Mesendoderm (in vitro differentiated cells): Measurements from ENCODE around the gene AP3B2.

Source experiments
- DNase-seq: peaks from one replicate; pipeline ENCODE4 v3.0.0; 2013
- H2AK5ac ChIP-seq: 2 replicates; pipeline ENCODE4 v1.6.1; 2013; ENCODE audit warnings: low read length, inconsistent platforms
- H2BK120ac ChIP-seq: 2 replicates; pipeline ENCODE4 v1.6.1; 2013; ENCODE audit warnings: low read depth, mild to moderate bottlenecking, low read length, moderate library complexity, mixed read lengths
- H2BK15ac ChIP-seq: replicated peaks from 2 replicates; pipeline ENCODE4 v1.6.1; 2013; ENCODE audit warnings: low read depth, mild to moderate bottlenecking, moderate library complexity
- H2BK5ac ChIP-seq: 2 replicates; pipeline ENCODE4 v1.6.1; 2013; ENCODE audit warnings: low read length, inconsistent platforms
- H3K18ac ChIP-seq: 2 replicates; pipeline ENCODE4 v1.6.1; 2013; ENCODE audit warnings: mild to moderate bottlenecking, low read length, mixed read lengths
- H3K23ac ChIP-seq: one replicate; pipeline ENCODE4 v1.6.1; 2013; ENCODE audit warnings: low read length
- H3K27ac ChIP-seq: 2 replicates; pipeline ENCODE4 v1.5.1; 2013; ENCODE audit warnings: low read depth, mild to moderate bottlenecking, inconsistent platforms, low read length, moderate library complexity
- H3K27me3 ChIP-seq: 2 replicates; pipeline ENCODE4 v1.6.1; 2013; ENCODE audit warnings: low read length, control low read depth, mild to moderate bottlenecking, inconsistent platforms; ENCODE audit not compliant: insufficient read depth, poor library complexity
- H3K36me3 ChIP-seq: 2 replicates; pipeline ENCODE4 v1.6.1; 2013; ENCODE audit warnings: low read length, inconsistent platforms; ENCODE audit not compliant: control insufficient read depth, insufficient read depth
- H3K4ac ChIP-seq: one replicate; pipeline ENCODE4 v1.6.1; 2013; ENCODE audit warnings: low read depth, mild to moderate bottlenecking, low read length, moderate library complexity
- H3K4me1 ChIP-seq: 2 replicates; pipeline ENCODE4 v1.6.1; 2013; ENCODE audit warnings: low read depth, low read length, inconsistent platforms; ENCODE audit not compliant: control insufficient read depth
- H3K4me2 ChIP-seq: 2 replicates; pipeline ENCODE4 v1.6.1; 2013; ENCODE audit warnings: low read length
- H3K4me3 ChIP-seq: 2 replicates; pipeline ENCODE4 v1.5.1; 2013; ENCODE audit warnings: mild to moderate bottlenecking, low read length
- H3K56ac ChIP-seq: one replicate; pipeline ENCODE4 v1.6.1; 2013; ENCODE audit warnings: low read length
- H3K79me1 ChIP-seq: 2 replicates; pipeline ENCODE4 v1.6.1; 2013; ENCODE audit warnings: low read length, inconsistent platforms
- H3K79me2 ChIP-seq: 2 replicates; pipeline ENCODE4 v1.6.1; 2013; ENCODE audit warnings: mild to moderate bottlenecking, low read length; ENCODE audit not compliant: control insufficient read depth, insufficient read depth
- H3K9ac ChIP-seq: 2 replicates; pipeline ENCODE4 v1.6.1; 2013; ENCODE audit warnings: low read length, inconsistent platforms
- H4K5ac ChIP-seq: one replicate; pipeline ENCODE4 v1.6.1; 2013; ENCODE audit warnings: low read length
- H4K8ac ChIP-seq: one replicate; pipeline ENCODE4 v1.6.1; 2013; ENCODE audit warnings: low read depth, mild to moderate bottlenecking, control low read depth, low read length, moderate library complexity
- WGBS: extraction: QIAGEN DNeasy Blood & Tissue Kit; methylation state at CpG from one replicate; pipeline ENCODE4 v1.1.7; 2013; ENCODE audit warnings: low lambda C conversion rate, missing lambda C conversion rate; ENCODE audit not compliant: insufficient coverage; ENCODE audit errors: extremely low coverage; 5-methylcytosine and 5-hydroxymethylcytosine counted together

The AP3B2 gene

GRCh38 chr15:82680200-82681102 is 29.2 kb downstream of the AP3B2 start:
- no peak overlapping the region for H2AK5ac ChIP-seq
- H3K4me3 ChIP-seq: peak overlapping the region; percentile 56
- peak overlapping the region; percentile 45 for H2BK5ac ChIP-seq
- H2BK120ac ChIP-seq: no peak overlapping the region
- no peaks in the 10 kb centered on the region for H3K79me1 ChIP-seq
- no peaks in the 10 kb centered on the region for H3K79me2 ChIP-seq
- H3K4me1 ChIP-seq: peaks cover 3% of the 10 kb centered on the region
- no peak overlapping the region for H3K4ac ChIP-seq
- no peaks in the 10 kb centered on the region for H3K27me3 ChIP-seq
- H3K18ac ChIP-seq: peak overlapping the region; percentile 41
- no peak overlapping the region for H4K8ac ChIP-seq
- no CpG with 5 or more reads among the region's 76 CpGs for WGBS
- peak overlapping the region; percentile 95 for H3K4me2 ChIP-seq
- no peaks in the 10 kb centered on the region for H3K36me3 ChIP-seq
- peak overlapping the region; percentile 71 for H4K5ac ChIP-seq
- peak overlapping the region; percentile 97 for H3K23ac ChIP-seq
- peak overlapping the region; percentile 86 for H3K9ac ChIP-seq
- H3K56ac ChIP-seq: peak overlapping the region; percentile 94
- H2BK15ac ChIP-seq: no peak overlapping the region
- peak; percentile 94 for DNase-seq
- no peak overlapping the region for H3K27ac ChIP-seq

GRCh38 chr15:82679626-82680199 is 30.0 kb downstream of the AP3B2 start:
- WGBS: no CpG with 5 or more reads among the region's 19 CpGs
- H3K36me3 ChIP-seq: no peaks in the 10 kb centered on the region
- H3K27ac ChIP-seq: no peak overlapping the region
- peaks cover 3% of the 10 kb centered on the region for H3K4me1 ChIP-seq
- no peak overlapping the region for H4K5ac ChIP-seq
- H3K79me1 ChIP-seq: no peaks in the 10 kb centered on the region
- peak overlapping the region; percentile 95 for H3K4me2 ChIP-seq
- DNase-seq: no peak
- peak overlapping the region; percentile 56 for H3K4me3 ChIP-seq
- H3K27me3 ChIP-seq: no peaks in the 10 kb centered on the region
- no peak overlapping the region for H2BK120ac ChIP-seq
- H3K23ac ChIP-seq: peak overlapping the region; percentile 97
- H2BK5ac ChIP-seq: no peak overlapping the region
- H4K8ac ChIP-seq: no peak overlapping the region
- no peaks in the 10 kb centered on the region for H3K79me2 ChIP-seq
- H3K4ac ChIP-seq: no peak overlapping the region
- no peak overlapping the region for H2AK5ac ChIP-seq
- peak overlapping the region; percentile 81 for H3K9ac ChIP-seq
- no peak overlapping the region for H2BK15ac ChIP-seq
- no peak overlapping the region for H3K18ac ChIP-seq
- peak overlapping the region; percentile 86 for H3K56ac ChIP-seq

- Histone ChIP-seq H4K8ac (no peak overlapping the region), H3K27me3 (no peaks in the 10 kb centered on the region), H3K18ac (no peak overlapping the region), H2AK5ac (no peak overlapping the region), H2BK15ac (no peak overlapping the region), H3K79me1 (no peaks in the 10 kb centered on the region), H2BK5ac (no peak overlapping the region), H3K27ac (no peak overlapping the region), H3K36me3 (no peaks in the 10 kb centered on the region), H3K4me2 (no peak overlapping the region), H3K79me2 (no peaks in the 10 kb centered on the region), H3K4me1 (peaks cover 3% of the 10 kb centered on the region), H4K5ac (no peak overlapping the region), H3K4ac (no peak overlapping the region), H3K23ac (no peak overlapping the region), H3K4me3 (no peak overlapping the region), H3K9ac (no peak overlapping the region), H2BK120ac (no peak overlapping the region), H3K56ac (no peak overlapping the region)
- no CpG with 5 or more reads among the region's 7 CpGs for WGBS
- DNase-seq: no peak
Measured at GRCh38 chr15:82677720-82678323, 31.9 kb downstream of the AP3B2 start.

- DNase-seq: no peak
- H2BK5ac ChIP-seq: no peak overlapping the region
- H3K56ac ChIP-seq: no peak overlapping the region
- no CpG with 5 or more reads among the region's 2 CpGs for WGBS
- no peak overlapping the region for H3K4me2 ChIP-seq
- no peak overlapping the region for H2BK15ac ChIP-seq
- H4K5ac ChIP-seq: no peak overlapping the region
- H3K79me1 ChIP-seq: no peaks in the 10 kb centered on the region
- H3K9ac ChIP-seq: no peak overlapping the region
- no peaks in the 10 kb centered on the region for H3K27me3 ChIP-seq
- H3K18ac ChIP-seq: no peak overlapping the region
- no peak overlapping the region for H3K23ac ChIP-seq
- no peak overlapping the region for H4K8ac ChIP-seq
- no peak overlapping the region for H3K4ac ChIP-seq
- no peak overlapping the region for H3K4me3 ChIP-seq
- H2BK120ac ChIP-seq: no peak overlapping the region
- no peaks in the 10 kb centered on the region for H3K4me1 ChIP-seq
- no peak overlapping the region for H3K27ac ChIP-seq
- no peaks in the 10 kb centered on the region for H3K79me2 ChIP-seq
- no peak overlapping the region for H2AK5ac ChIP-seq
- H3K36me3 ChIP-seq: no peaks in the 10 kb centered on the region
Measured at GRCh38 chr15:82674873-82675272, 34.8 kb downstream of the AP3B2 start.

- no peak overlapping the region for H4K5ac ChIP-seq
- no peak overlapping the region for H3K56ac ChIP-seq
- no peaks in the 10 kb centered on the region for H3K27me3 ChIP-seq
- H3K36me3 ChIP-seq: no peaks in the 10 kb centered on the region
- no peak overlapping the region for H2AK5ac ChIP-seq
- H4K8ac ChIP-seq: no peak overlapping the region
- no peak overlapping the region for H3K18ac ChIP-seq
- no peak overlapping the region for H3K9ac ChIP-seq
- H3K4me1 ChIP-seq: no peaks in the 10 kb centered on the region
- H2BK15ac ChIP-seq: no peak overlapping the region
- no peaks in the 10 kb centered on the region for H3K79me2 ChIP-seq
- no peak overlapping the region for H3K4ac ChIP-seq
- DNase-seq: no peak
- no peak overlapping the region for H3K4me3 ChIP-seq
- H3K79me1 ChIP-seq: no peaks in the 10 kb centered on the region
- no CpG with 5 or more reads among the region's 4 CpGs for WGBS
- no peak overlapping the region for H3K27ac ChIP-seq
- H2BK5ac ChIP-seq: no peak overlapping the region
- no peak overlapping the region for H3K4me2 ChIP-seq
- no peak overlapping the region for H2BK120ac ChIP-seq
- no peak overlapping the region for H3K23ac ChIP-seq
Measured at GRCh38 chr15:82670699-82671098, 39.0 kb downstream of the AP3B2 start.
